HG03108 (cell line): ENCODE results near the gene GALNT7.

Experiments used
- ATAC-seq: cut with Tn5 transposase; IDR thresholded peaks from one replicate; pipeline ENCODE4 v1.9.1; 2021; ENCODE audit warnings: moderate library complexity; ENCODE audit not compliant: unreplicated experiment

The GALNT7 gene

GRCh38 chr4:173334085-173334890, 165.7 kb downstream of the GALNT7 start, which contains the start of gene HMGB2:
Gene HMGB2, minus strand, starts transcription at chr4:173334358. Its CDS starts 709 bp downstream, at chr4:173333649.
- ATAC-seq: peak; percentile 93

DNA sequence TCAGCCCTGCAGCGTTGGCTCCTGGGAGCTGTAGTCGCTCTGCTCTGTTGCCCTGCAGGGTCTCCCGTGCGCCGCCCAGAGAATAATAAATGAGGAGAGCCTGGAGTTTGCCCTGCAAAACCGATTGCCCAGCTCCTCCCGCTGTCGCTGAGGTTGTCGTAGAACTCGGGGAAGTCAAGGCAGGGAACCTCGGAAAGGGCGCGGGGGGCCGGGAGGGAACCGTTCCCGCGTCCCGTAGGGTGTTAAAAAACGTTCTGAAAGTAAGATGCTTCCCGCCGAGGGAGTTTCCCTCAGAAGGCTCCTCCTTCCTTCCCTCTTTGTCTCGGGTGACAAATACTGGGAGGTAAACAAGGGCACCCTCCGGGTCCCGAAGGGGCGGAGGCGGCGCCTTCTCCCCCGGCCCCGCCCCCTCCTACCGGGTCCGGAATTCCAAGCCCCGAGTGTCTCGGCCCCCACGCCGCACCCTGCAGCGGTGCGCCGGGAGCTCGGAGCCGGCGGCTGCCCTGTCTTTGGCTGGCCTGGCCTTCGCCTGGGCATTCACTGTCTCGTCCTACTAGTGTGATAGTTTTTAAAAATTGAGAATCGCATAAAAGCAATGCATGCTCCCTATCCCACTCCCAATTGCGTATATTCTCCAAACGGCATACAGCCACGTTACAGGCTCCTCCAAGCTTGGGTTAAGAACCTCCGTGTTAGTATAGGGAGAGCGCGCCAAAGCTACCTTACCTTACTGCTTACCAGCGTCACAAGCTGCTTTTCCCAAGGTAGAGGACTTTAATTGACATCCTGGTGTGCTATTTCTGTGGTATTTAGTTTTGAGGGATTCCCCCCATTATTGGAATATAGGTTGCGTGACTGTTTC, 166.5 kb downstream of the GALNT7 start:
- ATAC-seq: peak; percentile 36

DNA sequence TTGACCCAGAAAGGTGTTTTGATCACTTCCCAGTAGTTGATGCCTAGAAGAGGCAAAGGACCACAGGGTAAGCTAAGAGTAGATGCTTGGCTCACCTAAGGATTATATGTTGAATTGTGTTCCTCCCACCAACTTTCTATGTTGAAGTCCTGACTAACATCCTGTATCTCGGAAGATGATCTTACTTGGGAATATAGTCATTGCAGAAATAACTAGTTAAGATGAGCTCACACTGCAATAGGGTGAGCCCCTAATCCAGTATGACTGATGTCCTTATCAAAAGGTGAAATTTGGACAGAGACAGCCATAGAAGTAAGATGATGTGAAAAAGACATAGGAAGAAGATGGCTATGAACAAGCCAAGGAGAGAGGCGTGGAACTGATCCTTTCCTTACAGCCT, 168.9 kb downstream of the GALNT7 start:
- ATAC-seq: no peak

- no peak for ATAC-seq
Observed at GRCh38 chr4:173343832-173344397, 175.3 kb downstream of the GALNT7 start.

- no peak for ATAC-seq
Observed at GRCh38 chr4:173345648-173346047, 177.0 kb downstream of the GALNT7 start.

GRCh38 chr4:173346074-173346473, 177.5 kb downstream of the GALNT7 start:
- ATAC-seq: no peak

GRCh38 chr4:173347467-173347866, 178.9 kb downstream of the GALNT7 start:
- ATAC-seq: no peak

DNA sequence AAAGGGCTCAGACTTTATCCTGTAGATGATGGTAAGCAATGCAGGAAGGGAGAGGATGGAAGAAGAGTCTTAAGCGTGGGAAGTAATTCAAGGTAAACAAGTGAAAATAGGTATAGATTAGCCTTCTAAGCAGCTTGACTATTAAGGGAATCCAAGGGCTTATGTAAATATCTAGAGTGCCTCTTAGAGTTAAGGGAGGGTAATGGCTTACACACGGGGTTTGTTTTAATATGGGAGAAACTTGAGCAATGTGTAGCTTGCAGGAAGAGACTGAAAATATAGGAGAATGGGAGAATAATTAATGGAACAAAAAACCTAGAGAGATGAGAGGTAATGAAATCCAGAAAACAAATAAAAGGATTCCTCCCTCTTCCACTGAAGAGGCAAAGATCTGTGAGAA, 189.3 kb downstream of the GALNT7 start:
- ATAC-seq: no peak

- no peak for ATAC-seq
Observed at GRCh38 chr4:173360587-173361221, 192.1 kb downstream of the GALNT7 start.

GRCh38 chr4:173362666-173363065, 194.1 kb downstream of the GALNT7 start:
- no peak for ATAC-seq

- no peak for ATAC-seq
Observed at GRCh38 chr4:173365359-173365996, 196.9 kb downstream of the GALNT7 start.

GRCh38 chr4:173367285-173367684, 198.7 kb downstream of the GALNT7 start:
- peak; percentile 13 for ATAC-seq

DNA sequence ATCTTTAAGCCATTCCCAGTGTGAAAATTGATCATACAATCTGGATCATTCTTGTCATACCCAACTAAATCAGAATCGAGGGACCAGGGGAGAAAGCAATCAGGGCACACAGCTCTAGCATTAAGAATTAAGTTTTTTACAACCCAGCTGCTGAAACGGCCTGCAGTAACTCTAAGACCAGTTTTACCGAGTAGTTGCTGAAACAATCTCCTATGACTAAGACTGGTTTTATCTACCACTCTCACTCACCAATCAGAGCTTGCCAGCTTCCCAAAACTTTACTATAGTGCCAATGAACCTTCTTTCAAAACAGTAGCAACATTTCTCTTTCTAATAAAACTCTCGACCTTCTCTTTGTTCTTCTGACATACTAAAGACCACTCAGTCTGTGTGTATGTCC, 199.3 kb downstream of the GALNT7 start:
- ATAC-seq: no peak

GRCh38 chr4:173370130-173370476, 201.5 kb downstream of the GALNT7 start:
- peak; percentile 1 for ATAC-seq

DNA sequence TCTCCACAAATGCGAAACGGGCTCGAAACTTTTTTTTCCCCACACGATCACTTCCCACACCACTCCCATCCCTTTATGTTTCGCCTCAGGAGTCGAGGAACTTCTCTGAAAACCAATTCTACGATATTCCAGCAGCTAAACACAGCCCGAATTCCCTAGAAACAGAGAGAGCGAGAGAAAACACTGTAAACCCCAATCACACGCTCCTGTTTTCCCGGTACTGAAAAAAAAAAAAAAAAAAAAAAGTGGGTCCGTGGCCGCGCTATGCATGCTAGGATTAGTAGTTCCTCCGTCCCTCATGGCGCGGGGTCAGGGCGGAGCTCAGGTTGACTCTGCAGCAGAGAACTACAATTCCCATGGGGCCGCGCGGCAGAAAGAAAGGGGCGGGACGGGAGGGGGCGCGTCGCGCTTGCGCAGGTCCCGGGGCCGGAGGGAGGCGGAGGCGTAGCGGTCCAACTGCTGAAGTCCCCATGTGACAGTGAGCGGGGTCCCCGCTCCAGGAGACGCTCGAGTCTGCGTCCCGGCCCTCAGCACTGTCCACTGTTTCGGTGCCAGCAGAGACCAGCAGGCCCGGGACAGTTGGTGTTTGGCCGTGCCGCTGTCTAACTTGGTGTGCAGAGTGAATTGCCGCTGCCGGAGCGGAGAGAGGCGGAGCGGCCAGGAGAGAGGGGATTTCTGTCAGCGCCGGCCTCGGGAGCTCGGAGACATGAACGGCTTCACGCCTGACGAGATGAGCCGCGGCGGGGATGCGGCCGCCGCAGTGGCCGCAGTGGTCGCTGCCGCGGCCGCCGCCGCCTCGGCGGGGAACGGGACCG, 202.1 kb downstream of the GALNT7 start, which contains the start of gene SAP30:
SAP30 (plus strand) TSS at position 478 of the 815 bp plus-strand sequence; CDS start at position 707, 229 bp downstream.
- peak; percentile 69 for ATAC-seq

GRCh38 chr4:173371292-173372192, 202.9 kb downstream of the GALNT7 start:
- ATAC-seq: peak; percentile 15
